Stimulated activated CD8-positive, alpha-beta memory T cell treated with anti-CD3 and anti-CD28 coated beads, Interleukin-7, amount 100 ng/mL, for 24 hours (primary cell): Measurements from ENCODE around the gene NFILZ.
A peak's percentile ranks its signal among the peaks of the same experiment; 100 is the strongest.

ENCODE experiments used
- DNase-seq: peaks from one replicate; pipeline ENCODE4 v3.0.0-alpha.2; 2020; ENCODE audit warnings: low read depth

The NFILZ gene, protein sequence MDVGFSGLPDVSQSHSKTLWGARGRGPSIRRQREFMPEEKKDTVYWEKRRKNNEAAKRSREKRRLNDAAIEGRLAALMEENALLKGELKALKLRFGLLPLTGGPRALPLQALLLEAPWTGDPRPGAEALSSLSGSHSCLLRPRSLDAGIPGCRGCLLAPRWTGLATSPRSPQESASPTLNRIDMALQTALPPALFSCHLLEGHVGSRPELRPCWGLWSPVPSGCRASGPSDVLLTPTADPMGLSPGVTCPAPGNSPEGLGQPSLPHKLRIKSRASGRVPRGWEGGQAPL

DNA sequence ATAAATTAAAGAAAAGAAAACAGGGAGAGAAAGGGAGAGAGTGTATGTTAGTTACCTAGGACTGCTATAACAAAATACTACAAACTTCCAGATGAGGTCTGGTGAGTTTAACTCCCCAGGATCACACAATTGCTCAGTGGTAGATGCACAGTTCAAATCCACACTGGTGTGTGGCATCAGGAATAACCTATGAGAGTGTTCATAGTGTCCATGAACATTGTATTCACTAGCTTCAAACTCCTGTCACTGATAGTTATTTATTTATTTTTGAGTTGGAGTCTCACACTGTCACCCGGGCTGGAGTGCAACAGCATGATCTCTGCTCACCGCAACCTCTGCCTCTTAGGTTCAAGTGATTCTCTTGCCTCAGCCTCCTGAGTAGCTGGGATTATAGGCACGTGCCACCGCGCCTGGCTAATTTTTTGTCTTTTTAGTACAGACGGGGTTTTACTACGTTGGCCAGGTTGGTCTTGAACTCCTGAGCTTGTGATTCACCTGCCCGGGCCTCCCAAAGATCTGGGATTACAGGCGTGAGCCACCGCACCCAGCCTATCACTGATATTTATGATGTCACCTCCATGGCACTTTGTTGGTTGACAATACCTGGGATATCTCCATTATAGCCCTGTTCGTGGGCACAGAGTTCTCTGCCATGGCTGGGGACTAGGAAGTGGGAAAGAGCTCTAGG, at the start of gene NFILZ:
NFILZ (plus strand) TSS at position 638 of the 688 bp plus-strand sequence. CDS start 46,133 bp downstream, outside the sequence.
- no peak for DNase-seq

DNA sequence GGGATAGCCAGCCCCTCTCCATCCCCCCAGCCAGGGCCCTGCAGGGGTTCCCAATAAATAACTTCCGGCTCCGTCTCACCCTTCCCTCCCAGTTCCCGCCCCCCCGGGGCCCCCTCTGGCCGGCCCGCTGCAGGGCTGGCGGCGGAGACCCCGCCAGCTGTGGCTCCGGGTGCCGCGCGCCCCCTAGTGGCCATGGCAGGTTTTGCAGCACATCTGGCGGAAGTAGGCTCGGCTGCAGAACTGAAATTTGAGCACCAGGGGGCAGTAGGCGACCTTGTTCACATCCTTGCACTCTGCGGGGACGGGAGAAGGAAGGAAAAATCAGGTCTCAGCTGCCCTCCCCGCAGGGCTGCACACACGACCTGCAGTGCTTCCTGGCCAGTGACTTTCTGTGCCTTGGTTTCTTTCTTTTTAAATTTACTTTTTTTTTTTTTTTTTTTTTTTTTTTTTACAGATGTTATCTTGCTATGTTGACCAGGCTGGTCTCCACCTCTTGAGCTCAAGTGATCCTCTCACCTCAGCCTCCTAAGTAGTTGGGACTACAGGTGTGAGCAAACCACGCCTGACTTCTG, 49.6 kb upstream of the NFILZ start:
- peak; percentile 83 for DNase-seq

DNA sequence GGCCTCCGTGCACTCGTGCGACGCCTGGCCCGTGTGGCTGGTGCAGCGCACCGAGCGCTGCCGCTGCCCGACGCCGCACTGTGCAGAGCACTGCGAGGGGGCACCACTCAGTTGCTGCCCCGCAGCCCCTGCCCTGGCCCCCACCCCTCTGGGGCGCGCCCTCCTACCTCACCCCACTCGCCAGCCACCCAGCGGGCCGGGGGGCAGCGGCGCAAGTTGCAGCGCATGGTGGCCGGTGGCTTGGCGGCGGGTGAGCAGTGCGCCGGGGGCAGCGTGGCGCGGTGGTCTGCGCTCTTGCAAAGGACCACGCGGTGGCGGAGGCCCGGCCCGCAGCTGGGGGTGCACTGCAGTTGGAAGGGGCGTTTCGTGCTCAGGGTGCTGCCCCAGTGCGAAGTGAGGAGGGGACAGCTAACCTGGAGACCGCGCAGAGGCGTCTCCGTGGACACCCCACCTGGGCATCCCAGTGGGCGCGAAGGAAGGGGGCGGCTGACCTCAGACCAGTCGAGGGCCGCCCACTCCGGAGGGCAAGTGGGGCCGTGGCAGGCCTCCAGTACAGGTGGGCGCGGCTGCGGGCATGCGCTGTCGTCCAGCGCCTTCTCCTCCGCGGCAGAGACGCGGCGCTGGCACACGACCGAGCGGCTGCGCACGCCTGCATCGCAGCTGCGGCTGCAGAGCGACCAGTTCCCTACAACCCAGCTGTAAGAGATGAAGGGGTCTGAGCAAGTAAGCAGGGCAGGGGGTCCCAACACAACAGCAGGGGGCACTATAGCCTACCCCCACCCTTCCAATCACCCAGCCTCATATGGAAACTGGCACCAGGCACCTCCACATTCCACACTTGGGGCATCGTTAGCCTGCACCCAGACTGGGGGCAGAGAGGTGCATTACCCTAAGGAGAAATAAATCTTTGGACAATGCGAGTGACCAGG, 45.2 kb upstream of the NFILZ start:
- no peak for DNase-seq

DNA sequence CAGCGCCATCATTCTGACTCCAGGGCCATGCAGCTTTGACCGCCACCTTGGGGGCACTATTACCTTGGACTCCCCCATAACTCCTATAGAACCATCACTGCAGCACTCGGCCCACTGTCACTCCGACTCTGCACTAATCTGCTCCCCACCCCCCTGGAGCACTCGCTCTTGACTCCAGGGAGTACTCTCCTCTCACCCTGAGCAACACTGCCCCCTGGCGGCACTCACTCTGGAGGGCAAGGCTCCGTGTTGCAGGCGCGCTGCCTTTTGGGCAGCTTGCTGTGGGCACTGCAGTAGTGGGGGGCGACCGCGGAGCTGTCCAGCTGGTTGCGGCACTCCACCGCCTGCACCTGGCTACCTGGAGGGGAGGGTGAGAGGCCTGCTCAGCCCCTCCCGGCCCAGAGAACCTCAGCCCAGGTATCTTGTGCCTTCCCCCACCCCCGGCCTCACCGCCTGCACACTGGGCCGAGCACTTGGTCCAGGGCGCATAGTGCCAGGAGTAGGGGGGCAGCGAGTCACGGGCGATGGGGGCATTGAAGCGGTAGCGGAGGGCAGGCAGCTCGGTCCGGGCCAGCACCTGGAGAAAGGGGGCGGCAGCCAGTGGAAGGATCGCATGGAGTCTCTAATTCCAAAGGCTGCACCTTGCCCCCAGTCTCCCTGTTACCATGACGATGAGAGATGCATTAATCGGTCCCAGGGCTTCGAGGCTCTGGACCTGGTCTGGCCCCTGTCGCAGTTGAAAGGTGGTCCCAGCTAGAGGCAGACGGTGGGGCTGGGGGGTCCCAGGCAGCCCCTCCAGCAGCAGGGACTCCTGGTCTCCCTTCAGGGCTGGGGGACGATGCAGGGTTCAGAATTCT, 44.3 kb upstream of the NFILZ start:
- peak; percentile 42 for DNase-seq

DNA sequence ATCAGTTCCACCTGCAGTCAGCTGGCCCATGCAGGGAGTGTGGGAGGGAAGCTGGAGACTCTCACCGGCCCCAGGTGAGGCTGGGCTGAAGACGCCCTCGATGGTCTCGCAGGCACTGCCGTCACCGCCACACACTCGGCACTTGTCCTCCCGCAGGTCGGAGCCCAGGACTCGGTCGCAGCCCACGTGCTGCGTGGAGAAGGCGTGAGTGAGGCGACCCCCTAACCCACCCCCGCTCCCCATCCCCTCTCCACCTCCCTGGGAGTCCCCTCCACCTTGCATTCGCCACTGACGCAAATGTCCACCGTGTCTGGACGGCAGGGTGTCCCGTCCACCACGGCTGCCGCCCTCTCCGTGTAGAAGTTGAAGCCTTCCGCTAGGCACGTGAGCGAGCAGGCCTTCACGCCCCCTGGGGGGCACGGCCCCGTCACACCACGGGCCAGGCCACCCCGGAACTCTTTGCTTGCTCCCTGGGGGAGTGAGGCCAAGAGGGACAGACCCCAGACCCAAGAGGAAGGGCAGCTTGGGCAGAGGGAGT, 41.2 kb upstream of the NFILZ start:
- no peak for DNase-seq

DNA sequence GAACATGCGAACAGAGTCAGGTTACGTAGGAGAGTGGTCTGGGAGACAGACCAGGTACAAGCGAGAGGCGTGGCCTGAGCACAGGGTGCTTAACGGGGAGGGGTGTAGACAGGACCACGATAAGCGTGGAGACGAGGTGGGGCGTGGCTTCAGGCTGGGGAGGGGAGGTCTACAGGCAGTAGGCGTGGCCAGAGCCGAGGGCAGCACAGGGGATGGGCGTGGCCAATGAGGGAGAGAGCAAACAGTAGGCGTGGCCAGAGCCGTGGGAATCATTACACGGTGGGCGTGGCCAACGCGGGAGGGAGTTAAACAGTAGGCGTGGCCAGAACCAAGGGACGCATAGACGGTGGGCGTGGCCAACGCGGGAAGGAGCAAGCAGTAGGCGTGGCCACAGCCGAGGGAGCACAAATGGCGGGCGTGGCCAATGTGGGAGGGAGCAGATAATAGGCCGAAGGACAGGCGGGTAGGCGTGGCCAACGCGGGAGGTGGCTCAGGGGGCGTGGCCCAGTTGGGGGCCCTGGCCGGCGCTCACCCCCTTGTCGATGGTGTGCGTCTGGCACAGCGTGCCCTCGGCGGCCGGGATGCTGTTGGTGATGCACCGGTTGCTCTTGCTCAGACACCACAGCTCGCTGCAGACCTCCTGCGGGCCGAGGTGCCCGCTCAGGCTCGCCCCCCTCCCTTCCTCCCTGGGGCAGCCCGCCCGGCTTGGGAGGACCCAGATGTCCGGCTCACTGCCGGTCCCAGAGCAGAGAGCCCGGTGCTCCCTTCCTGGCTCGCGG, 38.0 kb upstream of the NFILZ start:
- peak; percentile 92 for DNase-seq

DNA sequence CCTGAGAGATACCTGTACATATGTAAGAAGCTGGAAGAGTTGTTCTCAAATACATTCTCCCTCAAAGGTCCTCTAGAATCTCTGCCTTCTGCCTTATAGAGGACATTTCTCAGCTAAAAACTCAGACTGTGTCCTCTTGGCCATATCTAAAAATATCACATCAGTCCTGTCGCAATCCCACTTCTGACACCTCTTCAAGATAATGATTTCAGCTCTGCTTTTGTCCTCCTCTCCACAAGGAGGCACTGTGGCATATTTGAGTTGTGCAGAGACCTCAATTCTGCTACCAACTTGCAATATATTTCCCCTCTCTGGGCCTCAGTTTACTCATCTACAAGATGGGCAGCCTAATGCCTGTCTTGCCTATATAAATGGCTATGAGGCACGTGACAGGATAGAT, 36.5 kb upstream of the NFILZ start:
- DNase-seq, result no peak

DNA sequence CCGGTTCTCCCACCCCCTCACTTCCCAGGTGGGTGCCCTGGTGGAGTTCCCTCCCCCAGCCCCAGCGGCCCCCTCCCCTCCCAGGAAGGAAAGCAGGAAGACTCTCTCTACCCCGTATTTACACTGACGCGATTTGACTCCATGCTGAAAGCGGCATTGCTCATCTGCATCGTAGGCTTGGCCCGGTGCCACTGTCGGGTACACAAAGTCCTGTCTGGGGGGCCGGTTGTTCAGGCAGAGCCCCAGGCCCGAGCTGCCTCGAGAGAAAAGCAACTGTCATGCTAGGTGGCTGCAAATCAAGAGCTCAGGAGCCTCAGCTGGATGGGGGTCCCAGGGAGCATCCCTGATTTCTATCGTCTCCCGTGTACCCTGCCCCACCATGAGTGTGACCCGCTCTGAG, 34.8 kb upstream of the NFILZ start:
- no peak for DNase-seq

DNA sequence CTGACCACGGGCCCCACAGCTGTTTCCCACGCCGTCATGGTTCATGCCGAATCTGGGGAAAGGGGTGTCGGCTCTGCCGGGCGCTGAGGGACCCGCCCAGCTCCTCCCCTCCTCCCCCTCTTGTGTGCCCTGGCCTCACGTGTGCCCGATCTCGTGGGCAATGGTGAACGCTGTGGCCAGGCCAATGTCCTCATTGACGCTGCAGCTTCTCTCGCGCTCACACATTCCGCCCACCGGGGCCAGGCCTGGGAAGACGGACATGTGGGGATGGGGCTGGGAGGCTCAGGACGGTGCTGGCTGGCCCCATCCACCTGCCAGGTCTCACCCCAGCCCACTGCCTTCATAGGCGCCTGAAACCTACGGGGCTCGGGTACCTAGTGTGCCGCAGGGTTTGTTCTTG, 34.3 kb upstream of the NFILZ start:
- no peak for DNase-seq

DNA sequence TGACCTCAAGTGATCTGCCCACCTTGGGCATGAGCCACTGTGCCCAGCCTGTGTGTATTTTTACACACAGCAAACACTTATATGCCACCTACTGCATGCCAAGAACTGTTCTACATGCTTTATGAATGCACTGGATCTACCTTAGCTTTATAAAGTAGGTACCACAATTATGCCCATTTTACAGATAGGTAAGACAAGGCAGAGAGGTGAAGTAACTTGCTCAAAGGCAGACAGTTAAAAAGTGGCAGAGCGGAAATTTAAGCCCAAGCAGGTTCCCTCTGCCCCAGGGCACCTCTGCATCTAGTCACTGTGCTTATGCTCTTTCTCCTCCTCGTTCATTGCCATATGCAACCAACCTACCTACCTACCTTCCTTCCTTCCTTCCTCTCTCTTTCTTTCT, 30.4 kb upstream of the NFILZ start:
- no peak for DNase-seq

DNA sequence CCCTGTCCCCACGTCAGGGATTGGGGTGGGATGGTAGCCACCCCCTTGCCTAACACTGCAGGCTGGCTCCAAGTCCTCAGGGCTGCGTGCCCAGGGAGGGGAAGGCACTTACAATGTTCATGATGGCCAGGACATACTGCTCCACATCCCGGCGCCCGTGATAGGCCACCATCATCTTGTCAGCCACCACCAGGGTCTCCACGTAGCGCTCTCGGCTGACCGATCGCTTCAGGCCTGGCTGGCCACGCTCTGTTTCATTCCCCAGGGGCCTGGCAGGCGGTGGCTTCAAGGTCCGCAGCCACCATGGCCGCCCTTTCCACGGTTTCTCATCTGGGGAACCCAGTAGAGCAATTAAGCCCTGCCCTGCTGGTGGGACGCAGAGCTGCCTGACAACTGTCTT, 29.6 kb upstream of the NFILZ start:
- no peak for DNase-seq

DNA sequence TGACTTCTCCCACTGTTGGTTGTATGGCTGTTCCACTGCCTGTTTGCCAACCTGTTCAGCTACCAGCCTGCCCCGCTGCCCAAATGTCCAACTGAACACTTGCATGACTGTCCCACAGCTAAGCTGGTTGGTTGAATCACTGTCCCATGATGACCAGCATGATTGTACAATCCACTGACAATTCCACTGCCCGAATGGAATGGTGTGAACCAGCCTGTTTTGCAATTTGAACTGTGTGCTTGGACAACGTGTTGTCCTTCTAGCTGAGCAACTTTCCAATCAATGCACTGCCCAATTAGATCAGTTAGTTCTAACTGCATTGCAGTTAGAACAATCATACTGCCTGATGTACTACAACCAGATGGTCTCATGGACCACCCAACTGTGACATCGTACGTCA, 28.6 kb upstream of the NFILZ start:
- DNase-seq, result no peak

DNA sequence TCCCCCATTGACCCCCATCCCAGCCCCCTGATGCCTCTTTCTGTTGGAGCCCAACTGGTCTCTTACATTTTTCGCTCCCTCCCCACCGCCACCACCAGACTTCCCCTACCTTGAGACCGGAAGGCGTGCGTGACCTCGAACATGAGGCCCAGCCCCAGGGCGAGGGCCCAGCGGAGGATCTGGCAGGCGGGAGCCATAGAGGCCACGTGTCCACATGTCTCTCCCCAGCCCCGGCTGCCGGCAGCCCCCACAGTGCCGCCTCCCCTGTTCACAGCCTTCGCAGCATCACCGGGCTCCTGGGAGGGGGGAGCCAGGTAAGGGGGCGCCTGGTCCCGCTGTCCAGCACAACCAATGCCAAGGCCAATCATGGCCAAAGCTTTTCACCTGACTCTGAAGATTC, 24.9 kb upstream of the NFILZ start:
- DNase-seq, result no peak

DNA sequence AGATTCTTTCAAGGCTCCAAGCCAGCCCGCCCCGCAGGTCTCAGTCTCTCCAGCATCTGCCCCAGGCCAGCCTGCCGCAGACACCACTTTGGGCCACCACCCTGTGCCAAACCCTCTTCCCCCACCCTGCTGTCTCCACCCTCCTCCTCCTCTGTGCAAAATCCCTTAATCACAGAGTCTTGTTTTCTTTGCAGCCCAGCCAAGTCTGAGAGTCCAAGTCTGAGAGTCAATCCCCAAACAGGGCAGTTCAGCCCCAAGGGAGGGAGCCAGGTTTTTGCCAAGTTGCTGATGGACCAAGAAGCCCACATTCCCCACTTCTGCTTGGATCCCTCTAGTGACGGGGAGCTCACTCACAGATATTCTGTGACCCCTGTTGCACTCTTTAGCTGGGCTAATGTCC, 23.0 kb upstream of the NFILZ start:
- no peak for DNase-seq

DNA sequence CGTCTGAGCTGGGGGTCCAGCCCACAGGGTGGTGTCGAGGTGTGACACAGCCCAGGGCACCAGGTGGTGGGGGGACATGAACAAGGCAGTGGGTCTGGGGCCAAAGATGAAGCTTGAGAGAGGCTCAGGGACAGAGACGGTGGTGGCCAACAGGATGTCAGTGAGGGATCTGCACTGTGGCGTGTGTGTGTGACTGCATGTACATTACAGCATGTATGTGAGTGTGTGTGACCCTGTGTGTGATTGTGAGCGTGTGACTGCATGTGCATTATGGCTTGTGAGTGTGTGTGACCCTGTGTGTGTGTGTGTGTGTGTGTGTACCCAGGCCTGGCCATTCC, 21.5 kb upstream of the NFILZ start:
- DNase-seq, result no peak

DNA sequence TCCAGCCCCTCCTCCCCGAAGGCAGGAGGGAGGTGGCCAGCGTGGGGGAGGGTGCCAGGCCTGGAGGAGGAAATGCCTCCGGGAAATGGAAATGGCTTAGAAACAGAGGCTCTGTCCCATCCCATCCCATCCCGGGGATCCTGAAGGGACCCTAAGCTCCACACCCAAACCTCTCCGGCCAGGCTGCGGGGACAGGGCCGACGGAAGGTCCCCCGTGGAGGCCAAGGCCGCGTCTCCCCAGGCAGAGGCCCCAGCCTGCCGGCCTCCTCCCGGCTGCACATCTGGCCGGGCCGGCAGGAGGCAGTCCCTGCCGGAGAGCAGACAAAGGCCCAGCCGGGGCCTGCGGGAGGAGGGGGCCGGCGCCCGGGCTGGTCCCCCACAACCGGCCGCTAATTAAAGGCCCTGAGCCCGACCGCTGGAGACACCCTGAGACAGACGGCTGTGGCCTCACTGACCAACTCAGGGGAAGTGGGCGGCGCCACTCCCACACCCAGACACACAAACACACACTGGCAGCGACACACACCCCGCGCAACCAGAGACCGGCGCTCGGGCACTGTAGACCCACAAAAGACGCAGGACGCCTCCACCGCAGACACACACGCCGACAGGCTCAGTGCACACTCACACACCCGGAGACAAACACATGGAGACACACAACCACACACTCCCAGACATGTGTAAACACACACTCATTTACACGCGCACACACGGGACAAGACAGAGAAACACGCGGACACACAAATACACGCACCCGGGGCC, 21.0 kb upstream of the NFILZ start:
- no peak for DNase-seq

DNA sequence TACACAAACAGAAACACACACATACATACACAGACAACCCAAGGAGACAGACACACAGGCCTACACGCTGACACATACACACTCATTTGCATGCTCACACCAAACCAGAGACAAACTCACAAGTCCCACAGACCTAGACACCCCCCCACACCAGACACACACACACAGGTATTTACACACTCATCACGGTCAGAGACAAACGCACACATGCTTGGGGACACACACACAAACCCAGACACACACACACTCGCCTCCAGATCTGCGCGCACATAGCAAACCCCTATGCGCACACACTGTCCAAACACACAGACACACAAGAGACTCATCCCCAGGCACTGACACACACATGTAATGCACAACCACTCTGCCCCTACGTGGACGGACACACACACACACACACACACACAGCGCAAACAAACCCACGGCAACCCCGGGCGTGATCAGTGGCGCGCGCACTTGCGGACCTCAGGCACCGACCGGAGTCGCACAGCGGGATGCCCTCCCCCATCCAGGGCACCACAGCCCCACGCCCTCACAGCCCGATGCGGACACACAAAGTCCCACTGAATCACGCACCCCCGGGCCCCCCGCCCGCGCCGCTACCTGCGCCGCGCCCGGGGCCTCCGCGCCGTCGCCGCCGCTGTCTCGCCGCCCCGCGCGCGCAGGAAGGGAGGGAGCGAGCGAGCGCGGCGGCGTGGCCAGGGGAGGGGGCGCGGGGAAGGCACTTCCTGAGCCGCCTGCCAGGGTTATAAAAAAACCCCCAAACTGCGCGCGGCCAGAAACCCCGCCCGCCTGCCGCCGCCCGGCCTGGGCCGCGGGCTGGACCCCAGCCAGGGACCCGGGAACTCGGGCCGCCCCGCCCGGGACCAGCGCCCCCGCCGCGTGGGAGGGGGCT, 20.1 kb upstream of the NFILZ start, which contains the start of gene ADAMTS10:
ADAMTS10 (minus strand) TSS at position 675 of the 895 bp plus-strand sequence. CDS start 5,005 bp downstream, outside the sequence.
- DNase-seq, result no peak

DNA sequence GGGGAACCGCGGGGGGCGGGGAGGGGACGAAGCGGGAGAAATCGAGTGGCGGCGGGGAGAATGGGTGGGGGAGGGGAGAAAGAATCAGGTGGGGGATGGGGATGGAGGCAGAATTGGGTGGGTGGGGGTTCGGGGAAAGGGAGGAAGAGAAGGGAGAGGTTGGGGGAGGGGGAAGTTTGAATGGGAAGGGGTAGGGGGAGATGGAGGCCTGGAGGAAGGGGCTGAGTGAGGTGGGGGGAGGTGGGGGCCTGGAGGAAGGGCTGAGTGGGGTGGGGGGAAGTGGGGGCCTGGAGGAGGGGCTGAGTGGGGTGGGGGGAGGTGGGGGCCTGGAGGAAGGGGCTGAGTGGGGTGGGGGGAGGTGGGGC, 19.5 kb upstream of the NFILZ start:
- DNase-seq, result no peak
